KMS-11 (cell line): ENCODE results near the gene ARHGAP24.

Experiments used
- H2AFZ ChIP-seq: fragments of 200-600 bp; sonication (generic); 2 replicates; pipeline ENCODE4 v1.6.1; 2016; ENCODE audit warnings: antibody characterized with exemption, mixed run types, low read depth
- H3K27ac ChIP-seq: fragments of 200-600 bp; sonication (generic); 2 replicates; pipeline ENCODE4 v1.6.1; 2016; ENCODE audit warnings: mild to moderate bottlenecking, mixed run types
- H3K27me3 ChIP-seq: fragments of 200-600 bp; sonication (generic); 2 replicates; pipeline ENCODE4 v1.6.1; 2017; ENCODE audit warnings: mild to moderate bottlenecking, low read depth, mixed run types, moderate library complexity; ENCODE audit not compliant: insufficient read depth
- H3K36me3 ChIP-seq: fragments of 200-600 bp; sonication (generic); 2 replicates; pipeline ENCODE4 v1.6.1; 2017; ENCODE audit warnings: mild to moderate bottlenecking, mixed run types; ENCODE audit not compliant: insufficient read depth
- H3K4me1 ChIP-seq: fragments of 200-600 bp; sonication (generic); 2 replicates; pipeline ENCODE4 v1.6.1; 2016; ENCODE audit warnings: mild to moderate bottlenecking, low read depth, mixed run types; ENCODE audit not compliant: poor library complexity, severe bottlenecking
- H3K4me2 ChIP-seq: fragments of 200-600 bp; sonication (generic); 2 replicates; pipeline ENCODE4 v1.7.0; 2016; ENCODE audit warnings: mild to moderate bottlenecking, mixed run types
- H3K4me3 ChIP-seq: fragments of 200-600 bp; sonication (generic); IDR thresholded peaks from 2 replicates; pipeline ENCODE4 v1.6.1; 2017; ENCODE audit warnings: low read depth, low read length, mixed read lengths; ENCODE audit not compliant: insufficient read depth
- H3K79me2 ChIP-seq: fragments of 200-600 bp; sonication (generic); 2 replicates; pipeline ENCODE4 v1.6.1; 2016; ENCODE audit warnings: low read depth, mixed run types; ENCODE audit not compliant: insufficient read depth
- H3K9ac ChIP-seq: fragments of 200-600 bp; sonication (generic); 2 replicates; pipeline ENCODE4 v1.6.1; 2016; ENCODE audit warnings: mild to moderate bottlenecking, mixed run types
- H4K20me1 ChIP-seq: fragments of 200-600 bp; sonication (generic); 2 replicates; pipeline ENCODE4 v1.6.1; 2016; ENCODE audit warnings: mild to moderate bottlenecking, mixed run types; ENCODE audit not compliant: insufficient read depth
- CTCF ChIP-seq: fragments of 200-600 bp; sonication (generic); conservative IDR thresholded peaks from 2 replicates; pipeline ENCODE4 v1.6.1; 2017; ENCODE audit warnings: low read depth, mild to moderate bottlenecking, antibody characterized with exemption, low read length, moderate library complexity, mixed read lengths

ARHGAP24 gene

GRCh38 chr4:85864259-85865205 is 389.6 kb downstream of the ARHGAP24 start:
- Histone ChIP-seq H4K20me1 (no peaks in the 10 kb centered on the region), H3K36me3 (no peaks in the 10 kb centered on the region), H3K4me1 (no peaks in the 10 kb centered on the region), H3K4me2 (no peak overlapping the region), H3K27ac (no peak overlapping the region), H3K9ac (no peak overlapping the region), H2AFZ (no peak overlapping the region), H3K4me3 (no peak overlapping the region), H3K27me3 (no peaks in the 10 kb centered on the region), H3K79me2 (no peaks in the 10 kb centered on the region)
- no peak for TF ChIP-seq CTCF

- no peak overlapping the region for H2AFZ ChIP-seq
- H3K79me2 ChIP-seq = no peaks in the 10 kb centered on the region
- no peaks in the 10 kb centered on the region for H3K4me1 ChIP-seq
- no peak overlapping the region for H3K27ac ChIP-seq
- no peak overlapping the region for H3K4me3 ChIP-seq
- H3K4me2 ChIP-seq = no peak overlapping the region
- no peaks in the 10 kb centered on the region for H3K27me3 ChIP-seq
- H4K20me1 ChIP-seq = no peaks in the 10 kb centered on the region
- H3K9ac ChIP-seq = no peak overlapping the region
- H3K36me3 ChIP-seq = no peaks in the 10 kb centered on the region
- no peak for TF ChIP-seq CTCF
Measured at GRCh38 chr4:85865256-85865655, 390.3 kb downstream of the ARHGAP24 start.

- H3K79me2 ChIP-seq = no peaks in the 10 kb centered on the region
- no peak overlapping the region for H3K9ac ChIP-seq
- no peak overlapping the region for H3K4me3 ChIP-seq
- no peak overlapping the region for H3K27ac ChIP-seq
- no peaks in the 10 kb centered on the region for H3K36me3 ChIP-seq
- no peaks in the 10 kb centered on the region for H3K27me3 ChIP-seq
- no peaks in the 10 kb centered on the region for H3K4me1 ChIP-seq
- H4K20me1 ChIP-seq = no peaks in the 10 kb centered on the region
- TF ChIP-seq CTCF = no peak
- no peak overlapping the region for H3K4me2 ChIP-seq
- H2AFZ ChIP-seq = no peak overlapping the region
Measured at GRCh38 chr4:85866508-85866907, 391.6 kb downstream of the ARHGAP24 start.

- Histone ChIP-seq H3K36me3 (no peaks in the 10 kb centered on the region), H2AFZ (no peak overlapping the region), H3K27ac (no peak overlapping the region), H3K27me3 (no peaks in the 10 kb centered on the region), H3K9ac (no peak overlapping the region), H3K4me3 (no peak overlapping the region), H3K79me2 (no peaks in the 10 kb centered on the region), H3K4me1 (no peaks in the 10 kb centered on the region), H4K20me1 (no peaks in the 10 kb centered on the region), H3K4me2 (no peak overlapping the region)
- no peak for TF ChIP-seq CTCF
Measured at GRCh38 chr4:85867271-85867670, 392.3 kb downstream of the ARHGAP24 start.
